HG03571 (cell line): Measurements from ENCODE around the gene UNC5B.

ENCODE experiments used
- ATAC-seq: cut with Tn5 transposase; IDR thresholded peaks from one replicate; pipeline ENCODE4 v1.9.1; 2021; ENCODE audit not compliant: unreplicated experiment

UNC5B gene

GRCh38 chr10:71314694-71315225, 102.4 kb downstream of the UNC5B start:
- no peak for ATAC-seq

- no peak for ATAC-seq
Measured at GRCh38 chr10:71316056-71316785, 103.9 kb downstream of the UNC5B start.

- ATAC-seq = no peak
Measured at GRCh38 chr10:71316786-71317160, 104.4 kb downstream of the UNC5B start.

GRCh38 chr10:71317739-71318138, 105.4 kb downstream of the UNC5B start:
- no peak for ATAC-seq

- peak; percentile 54 for ATAC-seq
Measured at GRCh38 chr10:71319042-71319799, 106.9 kb downstream of the UNC5B start, which contains the start of gene SLC29A3. Gene SLC29A3, plus strand, starts transcription at chr10:71319259. Its CDS starts 51 bp downstream, at chr10:71319310.

- peak; percentile 25 for ATAC-seq
Measured at GRCh38 chr10:71319800-71320392, 107.5 kb downstream of the UNC5B start.

GRCh38 chr10:71320592-71320991, 108.2 kb downstream of the UNC5B start:
- ATAC-seq = no peak

- ATAC-seq = no peak
Measured at GRCh38 chr10:71321386-71321785, 109.0 kb downstream of the UNC5B start.

- no peak for ATAC-seq
Measured at GRCh38 chr10:71323407-71323806, 111.0 kb downstream of the UNC5B start.

GRCh38 chr10:71324743-71325142, 112.4 kb downstream of the UNC5B start:
- no peak for ATAC-seq

GRCh38 chr10:71325267-71325666, 112.9 kb downstream of the UNC5B start:
- no peak for ATAC-seq

GRCh38 chr10:71326464-71326881, 114.1 kb downstream of the UNC5B start:
- ATAC-seq = no peak

- no peak for ATAC-seq
Measured at GRCh38 chr10:71330789-71331404, 118.5 kb downstream of the UNC5B start.

GRCh38 chr10:71331736-71332135, 119.4 kb downstream of the UNC5B start:
- no peak for ATAC-seq

GRCh38 chr10:71332466-71332865, 120.1 kb downstream of the UNC5B start:
- ATAC-seq = no peak

- ATAC-seq = no peak
Measured at GRCh38 chr10:71333129-71333887, 120.9 kb downstream of the UNC5B start.

- ATAC-seq = no peak
Measured at GRCh38 chr10:71334221-71334791, 121.9 kb downstream of the UNC5B start.

- no peak for ATAC-seq
Measured at GRCh38 chr10:71335173-71335708, 122.9 kb downstream of the UNC5B start.

- ATAC-seq = no peak
Measured at GRCh38 chr10:71336632-71337031, 124.3 kb downstream of the UNC5B start.

- ATAC-seq = no peak
Measured at GRCh38 chr10:71337219-71337701, 124.9 kb downstream of the UNC5B start.
